HepG2 (cell line): Measurements from ENCODE around the gene DYNLT2B. TPM values are rescaled to one million over a fixed set of nuclear protein-coding genes. Genes with fewer than 3 reads are reported as not detected.

Source experiments
- ATAC-seq: fragments of 200-7000 bp; cut with Tn5 transposase; 3 replicates; pipeline ENCODE4 v1.9.1; 2020; ENCODE audit warnings: mild to moderate bottlenecking, moderate library complexity
- BruUV-seq: library from RNA; stranded (reverse); fragments of 400-500 nt; replicated peaks from 2 replicates; lab custom pipeline; 2021; lab: Mats Ljungman, UMichigan
- CTCF ChIA-PET: fragments of 300-600 bp; formaldehyde crosslinking; extraction: SDS; loops from one replicate; lab custom pipeline; 2021; ENCODE audit warnings: low total read pairs, inconsistent platforms, low intra/inter-chr PET ratio; lab: Yijun Ruan, JAX
- POLR2A ChIA-PET: fragments of 350-600 bp; sonication (Branson Sonifier 250); formaldehyde crosslinking; loops from one replicate; lab custom pipeline; 2020; ENCODE audit warnings: antibody characterized with exemption, inconsistent platforms; lab: Yijun Ruan, JAX
- DNase-seq: peaks from one replicate; pipeline ENCODE4 v3.0.0-alpha.2; 2015; ENCODE audit warnings: low spot score
- FAIRE-seq: peaks from 3 replicates; lab custom pipeline; 2011; peaks lifted over from hg19 to GRCh38; lab: Jason Lieb, UNC
- H2AFZ ChIP-seq: one replicate; pipeline ENCODE4 v1.6.1; 2011; ENCODE audit warnings: low read length, inconsistent platforms
- H3K27ac ChIP-seq: fragments of 300-600 bp; 3 replicates; pipeline ENCODE4 v1.8.0; 2011; ENCODE audit warnings: mixed run types, mild to moderate bottlenecking, mixed read lengths, low read length, inconsistent platforms; ENCODE audit not compliant: insufficient read depth; ENCODE audit errors: extremely low read length
- H3K27me3 ChIP-seq, 2 experiments: fragments of 200-600 bp in 1 of 2; 2 replicates in 1 of 2; 3 replicates in 1 of 2; pipeline versions ENCODE4 v1.6.0 to v1.8.0; 2011; ENCODE audit warnings: low read length in 2 of 2, mild to moderate bottlenecking in 2 of 2, moderate library complexity in 2 of 2, inconsistent platforms in 1 of 2; ENCODE audit not compliant: insufficient read depth in 2 of 2, control insufficient read depth in 1 of 2
- H3K36me3 ChIP-seq, 2 experiments: fragments of 200-600 bp in 1 of 2; replicated peaks in 1 of 2; 2 replicates in 1 of 2; 3 replicates in 1 of 2; pipeline versions ENCODE4 v1.5.1 to v1.8.0; 2011; ENCODE audit warnings: low read length in 2 of 2, inconsistent platforms in 1 of 2; ENCODE audit not compliant: insufficient read depth in 2 of 2, control insufficient read depth in 1 of 2
- H3K4me1 ChIP-seq: 2 replicates; pipeline ENCODE4 v1.5.1; 2012; ENCODE audit warnings: low read length, inconsistent platforms; ENCODE audit not compliant: insufficient read depth
- H3K4me2 ChIP-seq: 2 replicates; pipeline ENCODE4 v1.6.0; 2011; ENCODE audit warnings: low read depth, low read length, inconsistent platforms
- H3K4me3 ChIP-seq, 3 experiments: fragments of 200-600 bp in 1 of 3; sonication (generic), shearing (Covaris generic) in 1 of 3; replicated peaks in 1 of 3; 2 replicates each; pipeline ENCODE4 v1.5.1; 2011 to 2016; ENCODE audit warnings: low read length in 3 of 3, inconsistent platforms in 2 of 3, low read depth in 2 of 3, mild to moderate bottlenecking in 2 of 3, control low read depth in 1 of 3, mixed read lengths in 1 of 3; ENCODE audit not compliant: insufficient read depth in 1 of 3
- H3K79me2 ChIP-seq: one replicate; pipeline ENCODE4 v1.6.1; 2011; ENCODE audit warnings: low read length, inconsistent platforms; ENCODE audit not compliant: insufficient read depth
- H3K9ac ChIP-seq: 2 replicates; pipeline ENCODE4 v1.6.0; 2011; ENCODE audit warnings: mild to moderate bottlenecking, low read depth, low read length, inconsistent platforms; ENCODE audit not compliant: insufficient read depth
- H3K9me3 ChIP-seq: 2 replicates; pipeline ENCODE4 v1.5.1; 2012; ENCODE audit warnings: mild to moderate bottlenecking, low read length
- H4K20me1 ChIP-seq: 2 replicates; pipeline ENCODE4 v1.6.0; 2011; ENCODE audit warnings: inconsistent platforms, mild to moderate bottlenecking, low read length, moderate library complexity; ENCODE audit not compliant: insufficient read depth
- CREM ChIP-seq, 2 experiments: sonication (generic) in 1 of 2; formaldehyde crosslinking in 1 of 2; IDR thresholded peaks; 2 replicates each; pipeline versions ENCODE4 v1.4.0 to v1.6.1; 2016 to 2020; ENCODE audit warnings: antibody characterized with exemption in 1 of 2, mild to moderate bottlenecking in 1 of 2, missing genetic modification reagents in 1 of 2
- CTCF ChIP-seq: sonication (generic); formaldehyde crosslinking; IDR thresholded peaks from 2 replicates; pipeline ENCODE4 v1.5.0; 2020; ENCODE audit warnings: mild to moderate bottlenecking, missing genetic modification reagents, moderate library complexity
- SMAD9 ChIP-seq: sonication (generic); formaldehyde crosslinking; IDR thresholded peaks from 2 replicates; pipeline ENCODE4 v1.5.1; 2020; ENCODE audit warnings: mild to moderate bottlenecking, missing genetic modification reagents
- SYNCRIP ChIP-seq: fragments of 200-400 bp; formaldehyde crosslinking; IDR thresholded peaks from 2 replicates; pipeline ENCODE4 v1.6.1; 2018; ENCODE audit warnings: mild to moderate bottlenecking, low read depth, low read length; ENCODE audit not compliant: insufficient read depth
- ZFP62 ChIP-seq: sonication (generic); formaldehyde crosslinking; IDR thresholded peaks from 2 replicates; pipeline ENCODE4 v1.4.0; 2020; ENCODE audit warnings: missing genetic modification reagents
- ZNF225 ChIP-seq: sonication (generic); formaldehyde crosslinking; IDR thresholded peaks from 2 replicates; pipeline ENCODE4 v1.4.0; 2020; ENCODE audit warnings: mild to moderate bottlenecking, missing genetic modification reagents
- ZNF256 ChIP-seq: sonication (generic); formaldehyde crosslinking; conservative IDR thresholded peaks from 2 replicates; pipeline ENCODE4 v1.4.0; 2020; ENCODE audit warnings: missing genetic modification reagents
- ZNF430 ChIP-seq: sonication (generic); formaldehyde crosslinking; IDR thresholded peaks from 2 replicates; pipeline ENCODE4 v1.9.0; 2021; ENCODE audit warnings: mild to moderate bottlenecking, missing genetic modification reagents
- ZNF577 ChIP-seq: sonication (generic); formaldehyde crosslinking; IDR thresholded peaks from 2 replicates; pipeline ENCODE4 v1.4.0; 2020; ENCODE audit warnings: mild to moderate bottlenecking, low read depth, missing genetic modification reagents, borderline replicate concordance
- ZNF607 ChIP-seq: sonication (generic); formaldehyde crosslinking; IDR thresholded peaks from 2 replicates; pipeline ENCODE4 v1.5.1; 2020; ENCODE audit warnings: missing genetic modification reagents, mild to moderate bottlenecking, borderline replicate concordance
- ZNF670 ChIP-seq: sonication (generic); formaldehyde crosslinking; IDR thresholded peaks from 2 replicates; pipeline ENCODE4 v1.8.0; 2022; ENCODE audit warnings: mild to moderate bottlenecking, missing genetic modification reagents, borderline replicate concordance
- ZNF720 ChIP-seq: sonication (generic); formaldehyde crosslinking; IDR thresholded peaks from 2 replicates; pipeline ENCODE4 v1.4.0; 2020; ENCODE audit warnings: missing genetic modification reagents
- ZNF737 ChIP-seq: sonication (generic); formaldehyde crosslinking; IDR thresholded peaks from 2 replicates; pipeline ENCODE4 v1.5.0; 2020; ENCODE audit warnings: missing genetic modification reagents, mild to moderate bottlenecking, borderline replicate concordance
- ZNF777 ChIP-seq: sonication (generic); formaldehyde crosslinking; IDR thresholded peaks from 2 replicates; pipeline ENCODE4 v1.4.0; 2020; ENCODE audit warnings: missing genetic modification reagents
- WGBS: methylation state at CpG from one replicate; pipeline ENCODE4 v1.1.6; 2017; ENCODE audit warnings: low lambda C conversion rate; 5-methylcytosine and 5-hydroxymethylcytosine counted together
- in situ Hi-C: cut with HindIII; loops from 2 replicates; pipeline ENCODE4 v1.10.0; 2017; ENCODE audit warnings: low pct_unique_long_range_greater_than_20kb; ENCODE audit not compliant: extremely low pct_ligation_motif_present
- intact Hi-C: fragments of 100-400 bp; cut with micrococcal nuclease; formaldehyde crosslinking; loops from one replicate; pipeline ENCODE4 v1.10.0; 2022; ENCODE audit not compliant: unreplicated experiment
- polyA plus RNA-seq, 8 experiments: library from polyadenylated mRNA; depleted of rRNA in 3 of 8; stranded (reverse) in 7 of 8; unstranded in 1 of 8; fragments of >200 nt; fragmentation: Illumina TruSeq in 4 of 8; extraction: Trizol in 4 of 8; gene quantifications; 2 replicates each; pipeline versions ENCODE4 v1.2.1 to v1.2.3, GENCODE V29; 2011 to 2016; ENCODE audit warnings: low read depth in 4 of 8, missing spikeins in 1 of 8, mixed read lengths in 1 of 8; ENCODE audit not compliant: insufficient read depth in 1 of 8
- total RNA-seq, 5 experiments: library from RNA; depleted of rRNA; stranded (reverse); fragments of >200 nt; fragmentation: Illumina TruSeq; extraction: Trizol; gene quantifications; 2 replicates each; pipeline ENCODE4 v1.2.3, GENCODE V29; 2016; ENCODE audit warnings: low read depth in 1 of 5
- TF ChIP-seq, protein P1 (sequence below): sonication (generic); formaldehyde crosslinking; IDR thresholded peaks from 2 replicates; pipeline ENCODE4 v1.8.1; 2023; ENCODE audit warnings: mild to moderate bottlenecking, missing genetic modification reagents

Gene DYNLT2B
- total and polyA plus RNA-seq, 2 of the 13 experiments (the other 11 are each of a cell fraction or from before 2014, with no cell fraction given), result 4.0 to 7.0 TPM

DNA sequence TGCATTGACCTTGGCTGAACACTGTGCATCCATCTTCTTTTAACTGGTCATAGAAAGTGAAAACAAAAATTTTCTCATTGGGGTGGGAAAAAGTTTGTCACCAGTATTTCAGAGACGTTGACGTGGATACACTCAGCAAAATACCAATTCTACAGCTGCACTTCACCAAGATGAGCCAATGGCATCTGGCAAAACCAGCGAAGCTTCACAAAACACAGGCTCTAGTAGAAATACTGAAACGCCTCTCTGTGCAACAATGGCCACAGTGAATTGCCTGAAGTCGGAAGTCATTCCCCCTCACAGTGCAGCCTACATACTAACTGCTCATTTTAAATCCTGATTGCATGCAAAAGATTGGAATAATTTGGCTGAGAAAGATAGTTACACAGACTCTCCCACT, 47.5 kb downstream of the DYNLT2B start:
- no peak overlapping the region for H2AFZ ChIP-seq
- CTCF ChIA-PET, result no interaction called here
- BruUV-seq, result no TSS peak
- no peaks in the 10 kb centered on the region for H3K4me1 ChIP-seq
- H3K27ac ChIP-seq, result no peak overlapping the region
- in situ Hi-C loops, result no loop called here
- DNase-seq (no peak), ATAC-seq (no peak), FAIRE-seq (no peak)
- no peaks in the 10 kb centered on the region for H3K9me3 ChIP-seq
- no peak overlapping the region for H3K9ac ChIP-seq
- TF ChIP-seq CTCF (no peak), ZNF256 (CRISPR knock-in tag) (no peak), ZNF577 (no peak), ZNF777 (CRISPR knock-in tag) (no peak), ZNF737 (CRISPR knock-in tag) (no peak), ZNF430 (CRISPR knock-in tag) (no peak), SMAD9 (CRISPR knock-in tag) (no peak), ZFP62 (no peak), CREM (IDR thresholded peaks at IDR 0.05) (no peak), CREM (CRISPR knock-in tag; IDR thresholded peaks at IDR 0.05) (no peak), ZNF225 (CRISPR knock-in tag) (no peak), ZNF670 (CRISPR knock-in tag) (no peak), SYNCRIP (no peak), ZNF720 (CRISPR knock-in tag) (no peak), ZNF607 (no peak)
- TF ChIP-seq, protein P1, sequence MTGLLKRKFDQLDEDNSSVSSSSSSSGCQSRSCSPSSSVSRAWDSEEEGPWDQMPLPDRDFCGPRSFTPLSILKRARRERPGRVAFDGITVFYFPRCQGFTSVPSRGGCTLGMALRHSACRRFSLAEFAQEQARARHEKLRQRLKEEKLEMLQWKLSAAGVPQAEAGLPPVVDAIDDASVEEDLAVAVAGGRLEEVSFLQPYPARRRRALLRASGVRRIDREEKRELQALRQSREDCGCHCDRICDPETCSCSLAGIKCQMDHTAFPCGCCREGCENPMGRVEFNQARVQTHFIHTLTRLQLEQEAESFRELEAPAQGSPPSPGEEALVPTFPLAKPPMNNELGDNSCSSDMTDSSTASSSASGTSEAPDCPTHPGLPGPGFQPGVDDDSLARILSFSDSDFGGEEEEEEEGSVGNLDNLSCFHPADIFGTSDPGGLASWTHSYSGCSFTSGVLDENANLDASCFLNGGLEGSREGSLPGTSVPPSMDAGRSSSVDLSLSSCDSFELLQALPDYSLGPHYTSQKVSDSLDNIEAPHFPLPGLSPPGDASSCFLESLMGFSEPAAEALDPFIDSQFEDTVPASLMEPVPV (CRISPR knock-in tag), result no peak
- H4K20me1 ChIP-seq, result no peaks in the 10 kb centered on the region
- intact Hi-C loops, result no loop called here
- 100% methylated on average over 5 of the region's 5 CpGs for WGBS
- no peaks in the 10 kb centered on the region for H3K27me3 ChIP-seq
- H3K36me3 ChIP-seq, result peaks cover 11 to 33% of the 10 kb centered on the region in 2 experiments; a peak in 4 of 5 replicates
- H3K4me2 ChIP-seq, result no peak overlapping the region
- no peak overlapping the region for H3K4me3 ChIP-seq
- peaks cover 21% of the 10 kb centered on the region for H3K79me2 ChIP-seq
- POLR2A ChIA-PET, result no interaction called here
